Measurements from ENCODE around the gene OSR1.

DNA sequence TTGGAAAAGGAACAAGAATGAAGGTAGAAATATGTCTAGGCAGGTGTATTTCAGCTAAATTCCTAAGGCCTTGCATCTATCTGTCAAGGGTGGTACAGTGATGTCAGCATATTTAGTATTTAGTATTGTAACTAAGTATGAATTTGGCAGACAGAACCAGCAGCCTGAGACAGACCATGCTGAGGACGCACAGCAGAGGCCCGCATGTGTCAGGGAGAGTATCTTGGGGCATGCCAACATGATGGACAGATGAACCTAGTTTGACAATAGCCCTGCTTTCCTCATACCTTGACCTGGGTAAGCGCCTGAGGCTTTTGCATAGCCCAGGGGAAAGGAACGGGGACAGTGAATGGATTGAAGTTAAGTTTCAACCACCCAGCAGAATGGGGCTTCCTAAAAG, 33.8 kb upstream of the OSR1 start:
- TF ChIP-seq, protein P1, sequence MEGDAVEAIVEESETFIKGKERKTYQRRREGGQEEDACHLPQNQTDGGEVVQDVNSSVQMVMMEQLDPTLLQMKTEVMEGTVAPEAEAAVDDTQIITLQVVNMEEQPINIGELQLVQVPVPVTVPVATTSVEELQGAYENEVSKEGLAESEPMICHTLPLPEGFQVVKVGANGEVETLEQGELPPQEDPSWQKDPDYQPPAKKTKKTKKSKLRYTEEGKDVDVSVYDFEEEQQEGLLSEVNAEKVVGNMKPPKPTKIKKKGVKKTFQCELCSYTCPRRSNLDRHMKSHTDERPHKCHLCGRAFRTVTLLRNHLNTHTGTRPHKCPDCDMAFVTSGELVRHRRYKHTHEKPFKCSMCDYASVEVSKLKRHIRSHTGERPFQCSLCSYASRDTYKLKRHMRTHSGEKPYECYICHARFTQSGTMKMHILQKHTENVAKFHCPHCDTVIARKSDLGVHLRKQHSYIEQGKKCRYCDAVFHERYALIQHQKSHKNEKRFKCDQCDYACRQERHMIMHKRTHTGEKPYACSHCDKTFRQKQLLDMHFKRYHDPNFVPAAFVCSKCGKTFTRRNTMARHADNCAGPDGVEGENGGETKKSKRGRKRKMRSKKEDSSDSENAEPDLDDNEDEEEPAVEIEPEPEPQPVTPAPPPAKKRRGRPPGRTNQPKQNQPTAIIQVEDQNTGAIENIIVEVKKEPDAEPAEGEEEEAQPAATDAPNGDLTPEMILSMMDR (IDR thresholded peaks at IDR 0.05) = no peak
- TF ChIP-seq POLR2A (IDR thresholded peaks at IDR 0.05) = no peak

All from esophagus squamous epithelium (tissue), 4 donors.